Heart left ventricle (tissue), 16 donors: ENCODE measurements around the gene CASS4. TPM values are rescaled to one million over a fixed set of nuclear protein-coding genes. Genes with fewer than 3 reads are reported as not detected.
A peak's percentile ranks its signal among the peaks of the same experiment; 100 is the strongest.

Experiments
- ATAC-seq, 4 donors: fragments of 200-7000 bp; cut with Tn5 transposase; one replicate each; pipeline ENCODE4 v1.9.1; 2020 to 2022; ENCODE audit warnings: moderate library complexity in 4 of 4, mild to moderate bottlenecking in 3 of 4, moderate number of reproducible peaks in 1 of 4
- DNase-seq, 5 donors: peaks; one replicate each; pipeline ENCODE4 v3.0.0-alpha.2; 2020
- H3K27ac ChIP-seq, 12 donors: fragments of 200-600 bp; sonication (generic) in 4 of 12; one replicate each; pipeline versions ENCODE4 v1.5.0 to v1.8.0; 2016 to 2022; ENCODE audit warnings: mild to moderate bottlenecking in 2 of 12
- H3K27me3 ChIP-seq, 9 donors: fragments of 200-600 bp; sonication (generic) in 2 of 9; one replicate each; pipeline versions ENCODE4 v1.5.1 to v1.8.0; 2016 to 2022; ENCODE audit warnings: mild to moderate bottlenecking in 3 of 9
- H3K36me3 ChIP-seq, 9 donors: fragments of 200-600 bp; sonication (generic) in 2 of 9; one replicate each; pipeline versions ENCODE4 v1.5.0 to v1.8.0; 2018 to 2022; ENCODE audit warnings: mild to moderate bottlenecking in 2 of 9
- H3K4me1 ChIP-seq, 12 donors: fragments of 200-600 bp; sonication (generic) in 4 of 12; one replicate each; pipeline versions ENCODE4 v1.5.0 to v1.8.0; 2016 to 2022; ENCODE audit warnings: mild to moderate bottlenecking in 3 of 12
- H3K4me3 ChIP-seq, 12 donors: fragments of 200-600 bp; sonication (generic) in 4 of 12; one replicate each; pipeline versions ENCODE4 v1.5.0 to v1.8.0; 2017 to 2022; ENCODE audit warnings: mild to moderate bottlenecking in 9 of 12, moderate library complexity in 4 of 12
- H3K9me3 ChIP-seq, 12 donors: fragments of 200-600 bp; sonication (generic) in 4 of 12; one replicate each; pipeline versions ENCODE4 v1.5.0 to v1.8.0; 2016 to 2022; ENCODE audit warnings: mild to moderate bottlenecking in 1 of 12
- POLR2A ChIP-seq, 2 donors: fragments of 450-650 bp; IDR thresholded peaks; one replicate each; pipeline ENCODE4 v1.6.1; 2017; ENCODE audit warnings: antibody characterized with exemption in 2 of 2, mild to moderate bottlenecking in 2 of 2, moderate library complexity in 2 of 2
- WGBS, 4 donors: extraction: QIAGEN DNeasy Blood & Tissue Kit in 2 of 4; methylation state at CpG; one replicate each; pipeline versions ENCODE4 v1.1.5 to v1.1.7; 2013 to 2018; 5-methylcytosine and 5-hydroxymethylcytosine counted together
- intact Hi-C, 10 donors: fragments of 100-400 bp; cut with DNase I; formaldehyde crosslinking; loops; one replicate each; pipeline versions ENCODE4 v1.11.1 to v1.14.2; 2022
- polyA plus RNA-seq, 2 donors: library from polyadenylated mRNA; stranded (reverse); fragments of 200-250 nt; gene quantifications; one replicate each; pipeline ENCODE4 v1.2.3, GENCODE V29; 2013
- total RNA-seq, 9 donors: library from RNA; depleted of rRNA in 2 of 9; stranded (reverse); fragments of >200 nt in 2 of 9; fragmentation: NEBNext Ultra II Directional in 3 of 9; extraction: Animal tissue kit (Norgen Biotek cat#: 25700) in 3 of 9; gene quantifications; one replicate each; pipeline versions ENCODE4 v1.1.0 to v1.2.4, GENCODE V29; 2016 to 2023
- TF ChIP-seq, protein P1 (sequence below), 12 donors: fragments of 200-600 bp; sonication (generic) in 4 of 12; IDR thresholded peaks; one replicate each; pipeline versions ENCODE4 v1.5.0 to v1.8.0; 2018 to 2022; ENCODE audit warnings: antibody characterized with exemption in 12 of 12, mild to moderate bottlenecking in 5 of 12
- donor health status: ischemic (EF 13 %, LVEDD 7.1; RV severe dilation, severe dysfunction).
- donor health status: healthy with polysubstance abuse.
- donor health status: DM: no; HTN: yes; CAD: no.
- donor health status: DM: no; HTN: no; CAD: no.
- donor health status: ischemic (EF 25% LVEDD 6.9; RV normal size, moderate dysfunction).
- donor health status: ischemic (EF 25% LVEDD 5.7; RV mildly dilated, moderate dysfunction).
- donor health status: healthy.
- donor health status: DM: yes; HTN: yes; CAD: no.
- donor health status: ischemic (EF 35%, LVEDD 5.7; RV mildly dilated, moderate dysfunction).
- donor health status: nonischemic (EF 11% LVEDD 7.7; RV severe dilation, severe dysfunction).
- donor health status: DM: yes; HTN: yes; CAD: no.
- donor health status: PGD.
- donor health status: ischemic (EF 29% LVEDD 5.4; RV normal size, mild dysfunction).
- donor health status: nonischemic (EF 23%, LVEDD 6.1; RV moderate dilation, normal function).

Gene CASS4
- total and polyA plus RNA-seq, 11 donors, result 0.07 to 3.8 (median 0.49) TPM

DNA sequence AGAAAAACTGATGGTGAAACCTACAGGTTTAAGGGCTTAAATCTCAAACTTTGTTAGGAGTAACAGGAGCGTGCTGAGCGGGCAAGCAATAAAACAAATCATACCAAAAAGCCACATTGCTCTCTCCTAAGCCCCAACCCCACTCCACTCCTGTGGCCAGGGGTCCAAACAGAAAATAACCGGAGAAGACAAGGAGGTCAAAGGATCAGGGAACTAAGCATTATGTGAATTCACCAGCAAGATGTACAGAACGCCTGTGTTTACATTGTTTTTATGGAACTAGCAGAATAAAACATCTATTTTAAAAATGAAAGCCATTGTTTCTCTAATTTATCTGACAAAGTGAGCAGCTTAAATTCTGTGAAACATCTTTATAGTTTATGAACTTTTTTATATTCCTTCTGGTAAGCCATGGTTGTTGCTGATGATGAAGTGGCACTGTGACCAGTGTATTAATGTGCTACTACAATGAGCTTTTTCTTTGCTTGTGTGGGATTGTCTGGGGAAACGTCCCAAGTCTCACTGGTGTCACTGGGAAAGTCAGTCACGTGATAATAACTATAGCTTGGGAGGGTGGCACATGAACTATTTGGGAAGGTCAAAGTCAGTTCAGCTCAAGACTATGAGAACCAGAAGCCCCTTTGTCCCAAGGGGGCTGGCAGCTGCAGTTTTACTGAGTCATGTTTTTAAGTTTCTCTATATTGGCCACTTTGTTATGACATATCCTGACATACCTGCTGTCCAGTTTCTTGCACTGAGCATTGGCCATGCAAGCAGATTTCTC lies 43.5 kb upstream of the CASS4 start:
- Histone ChIP-seq H3K27ac (no peak overlapping the region), H3K36me3 (peaks cover 0 to 66% (median 43%) of the 10 kb centered on the region in 9 donors), H3K27me3 (no peaks in the 10 kb centered on the region), H3K4me3 (no peak overlapping the region), H3K9me3 (no peaks in the 10 kb centered on the region), H3K4me1 (peaks cover 0 to 2% (median 0%) of the 10 kb centered on the region in 12 donors)
- intact Hi-C loops, result no loop called here
- DNase-seq, result no peak
- 73 to 80% (median 77%) methylated on average over 6 of the region's 6 CpGs for WGBS, 4 donors
- no peak for ATAC-seq
- TF ChIP-seq, protein P1, sequence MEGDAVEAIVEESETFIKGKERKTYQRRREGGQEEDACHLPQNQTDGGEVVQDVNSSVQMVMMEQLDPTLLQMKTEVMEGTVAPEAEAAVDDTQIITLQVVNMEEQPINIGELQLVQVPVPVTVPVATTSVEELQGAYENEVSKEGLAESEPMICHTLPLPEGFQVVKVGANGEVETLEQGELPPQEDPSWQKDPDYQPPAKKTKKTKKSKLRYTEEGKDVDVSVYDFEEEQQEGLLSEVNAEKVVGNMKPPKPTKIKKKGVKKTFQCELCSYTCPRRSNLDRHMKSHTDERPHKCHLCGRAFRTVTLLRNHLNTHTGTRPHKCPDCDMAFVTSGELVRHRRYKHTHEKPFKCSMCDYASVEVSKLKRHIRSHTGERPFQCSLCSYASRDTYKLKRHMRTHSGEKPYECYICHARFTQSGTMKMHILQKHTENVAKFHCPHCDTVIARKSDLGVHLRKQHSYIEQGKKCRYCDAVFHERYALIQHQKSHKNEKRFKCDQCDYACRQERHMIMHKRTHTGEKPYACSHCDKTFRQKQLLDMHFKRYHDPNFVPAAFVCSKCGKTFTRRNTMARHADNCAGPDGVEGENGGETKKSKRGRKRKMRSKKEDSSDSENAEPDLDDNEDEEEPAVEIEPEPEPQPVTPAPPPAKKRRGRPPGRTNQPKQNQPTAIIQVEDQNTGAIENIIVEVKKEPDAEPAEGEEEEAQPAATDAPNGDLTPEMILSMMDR (IDR thresholded peaks at IDR 0.05), result no peak
- no peak for TF ChIP-seq POLR2A (IDR thresholded peaks at IDR 0.05)

DNA sequence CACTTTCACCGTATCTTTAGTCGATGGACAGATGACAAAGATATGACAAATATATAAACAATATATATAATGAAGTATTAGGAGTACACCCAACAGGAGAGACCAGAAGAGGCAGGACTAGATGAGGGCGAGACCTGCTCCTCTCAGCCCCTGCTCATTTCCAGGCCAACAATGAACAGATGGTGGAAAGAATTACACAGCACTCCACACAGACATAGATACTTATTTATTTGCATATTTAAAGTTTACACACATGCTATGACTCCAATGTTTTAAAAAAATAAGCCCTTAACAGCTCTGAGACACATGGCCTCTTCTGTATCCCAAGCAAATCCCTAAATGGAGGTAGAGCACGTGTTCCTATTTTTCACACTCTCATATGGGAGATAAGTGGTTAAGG lies 42.9 kb upstream of the CASS4 start:
- WGBS, 4 donors, result 82 to 87% (median 85%) methylated on average over 4 of the region's 4 CpGs
- intact Hi-C loops, result no loop called here
- no peak for ATAC-seq
- H3K4me3 ChIP-seq, result no peak overlapping the region
- peaks cover 0 to 3% (median 0%) of the 10 kb centered on the region in 12 donors for H3K4me1 ChIP-seq
- no peak overlapping the region for H3K27ac ChIP-seq
- H3K9me3 ChIP-seq, result no peaks in the 10 kb centered on the region
- no peaks in the 10 kb centered on the region for H3K27me3 ChIP-seq
- peaks cover 0 to 67% (median 43%) of the 10 kb centered on the region in 9 donors for H3K36me3 ChIP-seq
- TF ChIP-seq, protein P1 (IDR thresholded peaks at IDR 0.05), result no peak
- no peak for TF ChIP-seq POLR2A (IDR thresholded peaks at IDR 0.05)
- DNase-seq, result no peak

DNA sequence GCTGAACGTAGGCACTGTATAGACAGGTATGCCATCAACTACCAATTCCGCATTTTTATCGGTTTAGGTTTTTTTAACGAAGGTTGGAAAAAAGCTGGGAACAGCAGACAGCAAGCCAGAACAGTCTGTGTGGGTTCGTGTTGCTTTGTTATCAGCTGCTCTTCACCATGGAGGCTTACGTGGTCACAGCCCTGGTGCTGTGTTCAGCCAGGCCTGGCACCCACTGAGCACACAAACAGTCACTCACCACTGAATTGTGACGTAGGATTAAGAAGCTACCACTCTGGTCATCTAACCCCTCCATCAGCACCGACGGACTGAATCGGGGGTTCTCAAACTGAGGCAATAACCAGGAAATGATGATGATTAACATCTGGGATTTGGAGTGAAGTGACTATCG lies 40.1 kb upstream of the CASS4 start:
- Histone ChIP-seq H3K4me1 (peaks cover 0 to 13% (median 0%) of the 10 kb centered on the region in 12 donors), H3K36me3 (peaks cover 0 to 48% (median 19%) of the 10 kb centered on the region in 9 donors), H3K27me3 (no peaks in the 10 kb centered on the region), H3K27ac (no peak overlapping the region), H3K9me3 (no peaks in the 10 kb centered on the region), H3K4me3 (no peak overlapping the region)
- ATAC-seq (peak; percentile 54 to 66 (median 62)), DNase-seq (no peak)
- TF ChIP-seq, protein P1 (IDR thresholded peaks at IDR 0.05), result no peak
- TF ChIP-seq POLR2A (IDR thresholded peaks at IDR 0.05), result no peak
- intact Hi-C loops, result no loop called here
- WGBS, 4 donors, result 77 to 79% (median 78%) methylated on average over 11 of the region's 11 CpGs

DNA sequence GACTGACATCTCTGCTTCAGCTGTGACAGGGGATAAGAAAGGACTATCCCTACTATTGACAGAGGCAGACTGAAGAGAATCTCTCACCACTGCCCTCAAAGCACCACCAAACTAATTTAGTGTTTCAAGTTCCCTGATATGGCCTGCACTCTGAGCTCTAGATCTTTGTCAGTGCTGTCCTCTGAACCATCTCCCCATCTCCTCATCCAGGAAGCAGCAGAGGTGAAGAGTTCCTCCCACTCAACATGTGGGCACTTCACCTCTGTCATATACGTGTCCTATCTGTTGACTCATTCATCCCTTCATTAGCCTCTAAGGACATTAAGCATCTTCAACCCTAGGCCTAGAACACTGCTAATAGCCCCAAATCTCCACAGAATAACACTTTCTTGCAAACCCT lies 39.2 kb upstream of the CASS4 start:
- Histone ChIP-seq H3K36me3 (peaks cover 0 to 40% (median 11%) of the 10 kb centered on the region in 9 donors), H3K27me3 (no peaks in the 10 kb centered on the region), H3K4me1 (peaks cover 0 to 13% (median 0%) of the 10 kb centered on the region in 12 donors), H3K4me3 (no peak overlapping the region), H3K27ac (no peak overlapping the region), H3K9me3 (no peaks in the 10 kb centered on the region)
- 53 to 94% (median 59%) methylated on average over 1 of the region's 1 CpG for WGBS, 4 donors
- DNase-seq, result no peak
- no peak for ATAC-seq
- TF ChIP-seq, protein P1 (IDR thresholded peaks at IDR 0.05), result no peak
- TF ChIP-seq POLR2A (IDR thresholded peaks at IDR 0.05), result no peak
- intact Hi-C loops, result no loop called here
